ENCODE data around the gene SH3TC2.

DNA sequence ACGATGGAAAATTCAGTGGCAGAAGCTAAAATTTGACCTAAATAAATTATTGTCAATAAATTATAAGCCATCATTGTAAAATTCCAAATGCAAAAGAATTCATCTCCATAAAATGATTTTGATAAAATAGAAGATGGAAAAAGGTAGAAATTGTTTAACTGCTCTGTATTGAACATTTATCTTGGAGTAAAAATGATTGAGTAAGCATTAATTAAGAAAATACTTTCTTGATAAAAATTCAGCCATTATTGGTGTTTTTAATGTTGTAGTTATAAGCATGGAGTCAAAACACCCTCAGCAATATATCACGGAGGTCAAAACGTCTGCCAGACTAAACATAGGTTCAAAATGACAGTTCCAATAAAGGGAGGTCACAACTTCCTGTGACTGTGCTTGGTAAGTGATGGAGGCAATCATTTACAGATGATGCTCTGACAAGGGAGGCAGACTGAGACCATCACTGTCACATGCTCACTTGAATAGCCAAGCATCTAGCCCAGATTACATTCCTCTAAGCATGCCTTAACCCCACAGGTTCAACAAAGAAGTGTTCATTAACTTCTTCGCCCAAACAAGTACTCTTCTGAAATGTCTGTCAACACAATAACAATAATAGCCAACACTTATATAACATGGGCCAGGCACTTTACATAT lies 69.5 kb downstream of the SH3TC2 start:
- TF ChIP-seq, protein P1, sequence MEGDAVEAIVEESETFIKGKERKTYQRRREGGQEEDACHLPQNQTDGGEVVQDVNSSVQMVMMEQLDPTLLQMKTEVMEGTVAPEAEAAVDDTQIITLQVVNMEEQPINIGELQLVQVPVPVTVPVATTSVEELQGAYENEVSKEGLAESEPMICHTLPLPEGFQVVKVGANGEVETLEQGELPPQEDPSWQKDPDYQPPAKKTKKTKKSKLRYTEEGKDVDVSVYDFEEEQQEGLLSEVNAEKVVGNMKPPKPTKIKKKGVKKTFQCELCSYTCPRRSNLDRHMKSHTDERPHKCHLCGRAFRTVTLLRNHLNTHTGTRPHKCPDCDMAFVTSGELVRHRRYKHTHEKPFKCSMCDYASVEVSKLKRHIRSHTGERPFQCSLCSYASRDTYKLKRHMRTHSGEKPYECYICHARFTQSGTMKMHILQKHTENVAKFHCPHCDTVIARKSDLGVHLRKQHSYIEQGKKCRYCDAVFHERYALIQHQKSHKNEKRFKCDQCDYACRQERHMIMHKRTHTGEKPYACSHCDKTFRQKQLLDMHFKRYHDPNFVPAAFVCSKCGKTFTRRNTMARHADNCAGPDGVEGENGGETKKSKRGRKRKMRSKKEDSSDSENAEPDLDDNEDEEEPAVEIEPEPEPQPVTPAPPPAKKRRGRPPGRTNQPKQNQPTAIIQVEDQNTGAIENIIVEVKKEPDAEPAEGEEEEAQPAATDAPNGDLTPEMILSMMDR (conservative IDR thresholded peaks at IDR 0.05; ENCODE audit: low read depth, low read length), result no peak
- TF ChIP-seq EZH2 (IDR thresholded peaks at IDR 0.05; ENCODE audit: low read length, unreplicated experiment) (no peak), EZH2phosphoT487 (IDR thresholded peaks at IDR 0.05; ENCODE audit: borderline replicate concordance, low read length) (no peak)
